NOMO-1 (cell line): ENCODE results near the gene MPZL2.

Experiments used
- DNase-seq, 2 experiments: peaks; one replicate each; lab custom pipeline; 2025; ENCODE audit not compliant: unreplicated experiment in 2 of 2; lab: John Stamatoyannopoulos, UW

The MPZL2 gene

DNA sequence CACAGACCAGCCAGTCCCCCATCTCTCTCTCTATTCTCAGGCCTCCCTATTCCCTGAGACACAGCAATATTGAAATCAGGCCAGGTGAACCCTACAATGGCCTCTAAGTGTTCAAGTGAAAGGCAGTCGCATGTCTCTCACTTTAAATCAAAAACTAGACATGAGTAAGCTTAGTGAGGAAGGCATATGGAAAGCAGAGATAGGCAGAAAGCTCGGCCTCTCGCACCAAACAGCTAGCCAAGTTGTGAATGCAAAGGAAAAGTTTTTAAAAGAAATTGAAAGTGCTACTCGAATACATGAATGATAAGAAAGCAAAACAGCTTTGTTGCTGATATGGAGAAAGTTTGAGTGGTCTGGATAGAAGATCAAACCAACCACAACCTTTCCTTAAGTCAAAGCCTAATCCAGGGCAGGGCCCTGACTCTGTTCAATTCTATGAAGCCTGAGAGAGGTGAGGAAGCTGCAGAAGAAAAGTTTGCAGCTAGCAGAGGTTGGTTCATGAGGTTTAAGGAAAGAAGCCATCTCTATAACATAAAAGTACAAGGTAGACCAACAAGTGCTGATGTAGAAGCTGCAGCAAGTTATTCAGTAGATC lies 19.8 kb upstream of the MPZL2 start:
- DNase-seq, result no peak

DNA sequence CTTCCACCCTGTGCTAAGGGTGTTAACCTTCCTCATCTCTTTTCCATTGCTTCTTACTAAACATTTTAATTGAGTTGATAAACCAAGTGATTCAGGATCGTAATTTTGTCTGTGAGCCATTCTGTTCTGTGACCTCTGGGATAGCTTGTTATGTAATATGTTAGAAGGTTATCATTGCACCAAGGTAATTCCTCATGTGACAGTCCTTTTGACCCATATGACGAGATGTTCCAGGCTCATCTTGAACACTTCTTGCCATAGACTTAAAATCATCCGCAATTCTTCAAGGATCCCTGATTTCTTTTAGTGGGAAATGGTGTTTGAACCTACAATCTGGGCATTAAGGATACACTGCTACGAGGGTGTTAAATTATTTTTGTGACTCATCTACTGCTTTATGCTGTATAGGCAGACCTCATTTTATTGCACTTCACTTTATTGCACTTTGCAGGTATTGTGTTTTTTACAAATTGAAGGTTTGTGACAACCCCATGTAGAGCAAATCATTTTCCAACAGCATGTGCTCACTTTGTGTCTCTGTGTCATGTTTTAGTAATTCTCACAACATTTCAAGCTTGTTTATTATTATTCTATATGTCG lies 19.0 kb upstream of the MPZL2 start:
- DNase-seq, result no peak

DNA sequence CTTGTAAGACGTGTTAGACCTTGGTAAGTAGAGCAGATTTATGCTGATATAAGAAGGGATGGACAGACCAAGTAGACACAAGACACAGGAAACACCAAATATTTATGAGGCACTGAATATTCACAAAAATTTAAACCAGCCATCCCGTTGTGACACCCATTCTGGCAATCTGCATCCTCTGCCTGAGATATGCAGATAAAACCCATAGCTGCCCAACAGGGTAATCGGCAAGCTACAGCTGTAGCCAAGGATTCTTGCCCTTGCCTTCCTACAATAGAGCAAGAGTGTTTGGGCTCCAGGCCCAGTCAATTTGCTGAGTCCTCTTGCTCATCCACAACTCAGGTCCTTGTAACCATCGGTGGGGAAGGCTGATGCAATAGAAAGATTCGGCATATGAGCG lies 18.5 kb upstream of the MPZL2 start:
- no peak for DNase-seq

DNA sequence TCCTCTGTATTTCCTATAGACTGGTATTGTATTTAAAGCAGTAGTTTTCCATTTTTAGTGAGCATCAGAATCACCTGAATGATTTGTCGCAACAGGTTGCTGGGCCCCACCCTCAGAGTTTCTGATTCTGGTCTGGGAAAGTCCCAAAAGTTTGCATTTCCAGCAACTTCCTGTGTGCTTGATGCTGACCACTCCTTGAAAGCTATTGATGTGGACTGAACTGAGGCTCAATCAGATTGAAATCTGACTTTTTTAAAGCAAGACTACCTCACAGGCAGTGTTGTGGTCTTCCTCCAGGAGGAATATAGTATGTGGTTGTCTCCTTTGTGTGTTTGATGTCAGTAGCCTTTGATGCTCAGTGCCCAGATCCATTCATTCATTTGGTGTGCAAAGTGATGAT lies 17.2 kb upstream of the MPZL2 start:
- no peak for DNase-seq

DNA sequence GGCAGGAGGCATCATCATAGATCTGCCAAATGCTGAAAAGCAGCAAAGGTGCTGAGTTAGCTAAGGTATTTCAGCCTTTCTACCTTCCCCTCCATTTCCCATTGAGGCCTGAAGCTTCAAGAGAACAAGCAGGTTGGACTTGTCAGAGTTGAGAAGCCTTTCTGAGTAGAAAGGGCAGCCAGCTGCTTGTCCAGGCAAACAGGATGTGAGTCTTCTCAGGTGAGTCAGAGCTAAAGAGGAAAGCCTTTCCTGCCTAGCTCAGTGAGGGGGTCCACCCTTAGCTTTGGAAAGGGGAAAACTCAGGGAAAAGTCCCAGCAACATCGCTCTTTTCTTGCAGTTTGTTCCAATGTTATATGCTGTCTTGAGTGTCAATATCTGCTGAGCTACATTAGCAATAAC lies 13.2 kb upstream of the MPZL2 start:
- DNase-seq, result no peak

DNA sequence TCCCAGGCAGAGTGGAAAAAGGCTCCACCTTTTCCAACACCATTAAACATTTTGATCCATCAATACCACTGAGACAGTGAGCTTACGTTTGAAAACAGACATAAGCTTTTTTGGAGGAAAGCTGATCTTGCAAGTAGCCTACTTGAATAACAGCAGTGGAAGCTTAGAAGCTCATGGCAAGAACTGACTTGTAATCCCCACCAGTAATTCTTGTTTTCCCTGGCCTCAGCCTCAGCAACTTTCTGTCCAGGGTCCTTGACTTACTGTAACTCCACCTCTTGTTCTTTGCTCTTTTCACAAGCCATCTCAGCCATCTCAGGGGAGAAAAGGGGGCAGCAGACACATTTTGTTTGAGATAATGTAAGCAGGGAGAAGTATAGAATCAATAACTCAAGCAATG lies 12.3 kb upstream of the MPZL2 start:
- no peak for DNase-seq

DNA sequence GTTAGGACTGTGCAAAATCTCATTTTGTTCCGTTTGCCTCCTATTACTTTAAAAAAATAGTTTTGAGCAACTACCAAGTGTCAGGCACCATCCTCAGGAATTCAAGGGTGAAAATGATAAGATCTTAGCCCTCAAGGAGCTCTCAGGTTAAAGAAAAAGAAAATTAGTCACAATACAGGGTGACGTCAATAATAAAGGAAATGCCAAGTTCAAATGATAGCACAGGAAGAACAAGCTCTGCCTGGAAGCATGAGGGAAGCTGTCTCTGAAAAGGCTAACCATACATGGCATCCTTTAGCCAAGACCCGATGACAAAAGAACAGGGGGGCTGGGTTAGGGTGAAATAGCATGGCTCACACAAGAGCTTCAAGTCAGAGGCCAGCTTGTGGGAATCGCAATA lies 11.1 kb upstream of the MPZL2 start:
- no peak for DNase-seq

DNA sequence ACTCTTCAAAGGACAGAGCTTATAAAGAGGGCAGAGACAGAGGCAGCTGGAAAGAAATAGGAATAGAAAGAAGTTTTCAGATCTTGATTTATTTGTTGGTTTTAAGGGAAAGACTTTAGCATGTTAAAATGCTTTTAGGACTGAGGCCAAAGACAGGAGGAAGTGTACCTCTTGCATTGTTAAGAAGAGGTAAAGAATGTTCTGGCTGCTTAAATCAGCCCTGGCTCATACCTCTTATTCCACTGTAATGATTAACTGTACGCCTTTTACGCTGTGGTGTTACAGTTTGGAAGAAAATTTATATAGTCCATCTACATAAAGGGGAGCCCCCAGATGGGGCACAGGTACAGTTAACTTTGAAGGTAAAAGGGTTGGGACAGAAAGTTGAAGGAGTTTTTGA lies 10.1 kb upstream of the MPZL2 start:
- no peak for DNase-seq

DNA sequence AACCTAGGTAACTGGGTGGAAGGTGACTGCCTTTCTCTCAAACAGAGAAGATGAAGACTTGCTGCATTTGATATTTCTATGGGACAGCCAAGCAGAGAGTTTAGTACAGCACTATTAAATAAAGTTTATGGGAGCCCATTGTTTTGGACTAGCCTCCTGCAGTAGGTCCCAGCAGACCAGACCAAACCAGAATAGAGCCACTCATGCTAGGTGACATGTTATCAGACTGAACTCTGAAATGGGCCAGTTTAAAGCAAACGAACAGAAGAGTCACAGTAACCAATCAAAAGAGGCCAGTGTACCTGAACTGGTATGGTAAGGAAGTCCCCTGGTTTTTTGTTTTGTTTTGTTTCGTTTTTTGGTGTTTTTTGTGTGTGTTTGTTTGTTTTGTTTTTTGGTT lies 7.9 kb upstream of the MPZL2 start:
- no peak for DNase-seq

DNA sequence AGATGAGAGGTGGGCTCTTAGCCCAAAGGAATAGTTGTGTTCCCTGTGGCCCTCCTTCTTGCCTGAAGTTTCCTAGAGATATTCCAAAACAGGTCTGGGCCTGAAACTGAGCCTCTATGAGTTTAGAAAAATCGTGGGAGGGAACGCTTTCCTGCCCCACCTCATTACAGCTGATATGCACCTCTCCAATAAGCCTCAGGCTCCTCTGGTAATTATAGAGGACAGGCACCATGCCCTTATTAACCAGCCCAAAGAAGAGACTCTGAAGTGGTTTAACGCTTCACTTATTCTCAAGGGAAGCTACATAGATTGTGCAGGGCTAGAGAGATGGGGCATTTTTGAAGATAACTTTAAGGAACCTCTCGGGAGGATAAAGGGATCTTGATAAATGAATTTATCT lies 3.4 kb upstream of the MPZL2 start:
- no peak for DNase-seq

DNA sequence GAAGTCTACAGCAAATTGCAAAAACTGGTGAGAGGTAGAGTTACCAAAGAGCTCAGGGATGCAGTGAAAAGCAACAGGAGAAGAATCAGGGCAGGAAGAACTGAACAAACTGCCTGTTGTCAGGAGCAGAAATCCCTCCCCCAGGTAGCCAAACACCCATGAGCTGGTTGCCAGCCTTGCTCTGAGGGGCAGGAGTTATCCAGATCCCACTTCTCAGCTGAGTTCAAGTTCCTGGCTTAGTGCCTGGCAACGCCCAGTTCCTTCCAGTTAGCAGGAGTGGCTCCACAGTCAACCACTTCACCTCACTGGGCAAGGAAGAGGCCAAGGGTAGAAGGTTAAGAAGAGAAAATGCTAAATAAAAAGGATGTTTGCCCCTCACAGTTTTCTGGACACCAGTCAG lies 1.9 kb upstream of the MPZL2 start:
- no peak for DNase-seq

DNA sequence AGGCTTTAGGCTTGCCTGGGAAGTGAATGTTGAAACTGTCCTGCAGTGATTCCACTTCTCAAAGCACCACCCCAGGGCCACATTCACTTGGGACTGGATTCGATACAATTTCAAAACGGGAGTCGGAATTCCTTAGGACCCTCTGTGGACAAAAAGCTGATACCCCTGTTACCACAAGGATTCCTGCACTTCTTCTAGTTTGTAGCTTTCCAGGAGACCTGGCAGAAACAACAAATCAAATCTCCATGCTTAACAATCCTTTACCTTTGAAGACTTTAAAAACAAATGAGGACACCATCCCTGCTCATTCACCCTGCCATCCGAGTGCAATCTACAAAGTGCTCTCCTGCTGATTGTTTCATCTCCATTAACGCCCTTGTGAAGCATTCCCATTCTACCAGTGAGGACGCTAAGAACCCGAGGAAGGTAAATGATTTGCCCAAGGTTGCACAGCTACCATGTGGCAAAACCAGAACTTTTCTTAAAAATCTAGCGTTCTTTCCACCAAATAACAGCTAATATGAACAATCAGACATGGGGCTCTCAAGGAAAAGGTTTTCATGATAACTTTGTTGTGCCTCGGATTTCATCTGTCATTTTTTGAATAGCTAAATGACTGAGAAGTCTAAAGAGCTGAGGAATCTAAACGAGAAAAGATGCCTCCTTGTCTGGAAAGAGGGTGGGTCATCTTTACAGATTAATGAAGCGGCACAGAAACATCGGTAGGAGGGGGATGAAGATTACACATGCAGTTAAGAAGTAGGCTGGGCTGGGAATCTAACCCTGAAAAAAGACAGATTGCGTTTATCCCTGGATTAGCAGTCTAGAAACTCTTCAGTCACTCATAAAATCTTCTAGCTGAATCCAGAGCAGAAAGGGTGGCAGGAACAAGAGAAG lies 720 bp upstream of the MPZL2 start:
- DNase-seq, result no peak

DNA sequence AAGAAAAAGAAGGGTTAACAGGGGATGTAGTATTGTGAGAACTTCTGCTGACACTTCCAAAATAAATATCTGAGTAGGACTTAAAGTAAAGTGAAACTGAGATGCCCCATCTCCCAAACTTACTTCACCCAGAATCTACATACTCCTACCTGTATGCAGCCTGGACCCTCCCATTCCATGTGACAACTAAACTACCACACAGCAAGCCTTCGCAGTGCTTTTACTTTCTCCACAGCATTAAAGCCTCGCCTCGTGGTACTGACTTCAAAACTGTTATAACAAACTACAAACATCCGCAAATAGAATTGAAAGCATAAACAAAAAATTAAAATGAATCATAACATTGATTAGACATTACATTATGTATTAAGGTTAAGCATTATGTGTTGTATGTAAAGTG lies 985 bp downstream of the MPZL2 start:
- DNase-seq, result no peak

DNA sequence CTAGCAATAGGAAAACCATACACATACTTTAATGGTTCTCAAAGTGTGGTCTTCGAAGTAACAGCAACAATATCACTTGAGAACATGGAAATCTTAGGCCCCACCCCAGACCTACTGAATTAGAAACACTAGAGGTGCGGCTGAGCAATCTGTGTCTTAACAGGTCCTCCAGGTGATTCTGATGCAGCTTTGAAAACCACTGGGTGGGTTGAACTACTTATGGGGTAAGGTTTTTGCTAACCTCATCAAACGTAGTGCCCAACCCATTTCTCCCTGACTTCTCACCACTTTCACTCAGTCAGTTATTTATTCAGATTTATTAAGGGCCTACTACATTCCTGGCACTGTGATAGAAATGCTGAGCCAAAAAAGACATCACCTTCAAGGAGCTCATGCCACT lies 3.7 kb downstream of the MPZL2 start:
- no peak for DNase-seq

DNA sequence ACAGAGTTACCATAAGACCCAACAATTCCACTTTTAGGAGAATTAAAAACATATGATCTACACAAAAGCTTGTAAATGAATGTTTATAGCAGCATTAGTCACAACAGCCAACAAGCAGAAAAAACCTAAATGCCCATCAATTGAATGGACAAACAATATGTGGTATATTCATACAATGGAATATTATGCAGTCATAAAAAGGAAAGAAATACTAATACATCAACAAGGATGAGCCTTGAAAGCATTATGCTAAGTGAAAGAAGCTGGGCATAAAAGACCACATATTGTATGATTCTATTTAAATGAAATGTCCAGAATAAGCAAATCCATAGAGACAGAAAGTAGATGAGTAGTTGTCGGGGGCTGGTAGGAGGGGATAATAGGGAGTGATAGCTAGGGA lies 5.0 kb downstream of the MPZL2 start:
- DNase-seq, result no peak

DNA sequence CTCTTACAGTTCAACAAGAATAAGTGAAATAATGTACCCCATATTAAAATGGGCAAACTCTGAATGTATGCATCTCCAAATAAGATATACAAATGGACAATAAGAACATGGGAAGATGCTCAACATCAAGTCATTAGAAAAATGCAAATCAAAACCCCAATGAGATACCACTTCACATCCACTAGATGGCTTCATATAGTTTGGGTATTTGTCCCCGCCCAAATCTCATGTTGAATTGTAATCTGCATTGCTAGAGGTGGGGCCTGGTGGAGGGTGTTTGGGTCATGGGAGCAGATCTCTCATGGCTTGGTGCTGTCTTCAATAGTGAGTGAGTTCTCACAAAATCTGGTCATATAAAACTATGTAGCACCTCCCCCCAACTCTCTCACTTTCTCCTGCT lies 5.7 kb downstream of the MPZL2 start:
- peak in 1 of 2 experiments; percentile 8 for DNase-seq

DNA sequence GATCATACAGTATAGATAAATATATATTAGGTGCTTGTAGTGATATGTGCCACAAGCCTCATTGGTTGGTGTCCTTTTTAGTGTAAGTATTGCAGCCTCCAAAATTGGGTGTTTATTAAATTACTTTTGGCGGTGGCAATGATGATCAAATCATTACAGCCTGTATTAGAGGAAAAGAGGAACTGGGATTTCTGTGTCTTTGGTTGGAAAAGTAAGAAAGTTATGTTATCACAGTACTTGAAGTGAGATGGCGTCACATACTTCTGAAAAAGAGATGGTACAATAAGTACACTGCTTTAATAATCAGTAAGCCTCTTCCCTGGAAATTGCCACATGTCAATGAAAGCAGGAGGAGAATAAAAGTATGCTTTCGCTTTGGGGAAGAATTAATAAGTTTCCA lies 11.4 kb downstream of the MPZL2 start:
- no peak for DNase-seq

DNA sequence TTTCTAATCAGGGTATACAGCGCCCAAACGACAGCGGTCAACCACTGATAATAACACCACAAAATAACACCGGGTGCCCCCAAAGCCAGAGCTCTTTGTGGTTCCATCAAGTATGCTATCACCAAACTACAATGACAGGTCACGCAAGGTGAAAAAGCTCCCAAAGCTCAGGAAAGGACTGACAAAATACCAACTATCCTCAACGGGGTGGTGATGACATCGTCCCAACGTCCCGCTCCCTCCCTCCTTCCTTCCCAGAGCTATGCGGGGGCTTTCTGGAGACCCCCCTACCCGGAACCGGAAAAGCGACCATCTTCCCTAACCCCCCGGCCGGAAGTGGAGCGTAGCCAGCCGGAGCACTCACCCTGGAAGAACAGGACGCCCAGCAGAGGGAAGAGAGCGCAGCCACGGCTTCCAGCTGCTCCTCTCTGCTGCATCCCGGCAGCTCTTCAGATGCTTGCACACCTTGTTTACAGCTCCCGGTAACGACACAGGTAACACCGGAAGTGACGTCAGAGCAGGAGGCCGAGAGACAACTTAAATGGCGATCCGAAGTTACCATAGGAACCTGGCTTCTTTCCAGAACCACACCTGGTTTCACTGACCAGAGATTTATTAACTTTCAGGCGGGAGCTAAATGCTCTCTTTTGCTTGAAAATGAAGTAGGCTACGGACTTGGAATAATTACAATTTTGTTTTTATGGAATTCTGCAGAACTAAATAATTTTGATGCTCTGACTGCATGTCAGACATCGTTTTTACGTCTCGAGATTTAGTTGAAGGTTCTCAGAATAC lies 12.0 kb downstream of the MPZL2 start, which contains the start of gene MPZL3:
MPZL3 (minus strand) TSS at position 508 of the 795 bp plus-strand sequence; CDS start at position 437, 71 bp downstream.
- DNase-seq, result peak; percentile 46 to 72

DNA sequence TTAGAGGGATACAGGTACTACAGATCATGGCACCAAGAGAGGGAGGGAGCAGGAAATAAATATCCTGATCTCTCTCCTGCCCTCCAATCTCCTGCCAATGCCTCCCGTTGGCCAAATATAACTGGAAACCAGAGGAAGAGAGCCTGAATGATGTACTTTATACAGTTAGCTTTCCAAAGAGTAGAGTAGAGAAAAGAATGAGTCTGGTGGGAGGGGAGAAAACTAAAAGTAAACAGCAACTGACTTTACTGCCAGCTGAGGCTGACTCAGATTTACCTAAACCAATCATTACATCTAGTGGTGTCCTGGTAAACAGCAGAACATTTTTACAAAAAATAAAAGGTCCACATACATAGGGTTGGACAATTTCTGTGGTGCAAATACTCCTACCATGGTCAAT lies 17.1 kb downstream of the MPZL2 start:
- no peak for DNase-seq

DNA sequence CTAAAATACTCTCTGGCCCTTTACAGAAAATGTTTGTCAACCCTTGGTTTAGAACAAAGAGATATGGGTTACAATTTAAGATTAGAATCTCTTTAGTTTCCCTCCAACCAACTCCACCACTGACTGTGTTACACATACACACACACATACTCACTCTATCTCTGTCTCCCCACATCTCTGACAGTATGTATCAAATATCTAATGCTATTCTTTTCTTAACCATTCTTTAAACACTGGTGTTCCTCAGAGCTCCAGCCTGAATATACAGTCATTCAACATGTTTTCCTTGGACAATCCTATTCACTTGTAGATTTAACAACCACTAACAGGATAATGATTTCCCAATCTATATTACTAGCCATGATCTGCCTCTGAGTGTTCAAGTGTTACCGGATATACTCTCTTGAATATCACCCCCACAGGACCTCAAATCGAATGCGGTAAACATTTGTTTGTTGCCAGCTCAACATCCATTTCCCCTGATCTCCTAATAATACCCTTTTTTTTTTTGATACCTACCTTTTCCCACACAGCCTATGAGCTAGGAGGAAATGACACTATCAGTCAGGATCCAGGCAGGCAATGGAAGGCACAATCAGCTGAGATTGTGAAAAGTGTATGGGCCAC lies 18.0 kb downstream of the MPZL2 start:
- no peak for DNase-seq
